GM11168 (cell line): ENCODE results near the gene TATDN3.

Experiments used
- in situ Hi-C: fragments of 300-500 bp; cut with MboI; formaldehyde crosslinking; loops from one replicate; pipeline ENCODE4 v1.12.0; 2022; ENCODE audit warnings: low sequenced_read_pairs; ENCODE audit not compliant: unreplicated experiment

The TATDN3 gene

GRCh38 chr1:212791676-212792395 lies at the start of gene TATDN3, which contains the start of gene NSL1:
TSS of gene TATDN3 (plus strand) at chr1:212791894. CDS start at chr1:212791922, 28 bp downstream.
TSS of gene NSL1 (minus strand) at chr1:212791777. CDS start at chr1:212791763, 14 bp downstream.
- in situ Hi-C loops = no loop called here

- in situ Hi-C loops = no loop called here
Observed at GRCh38 chr1:212743901-212744475, 47.7 kb upstream of the TATDN3 start.

- in situ Hi-C loops = no loop called here
Observed at GRCh38 chr1:212745303-212745702, 46.4 kb upstream of the TATDN3 start.

- in situ Hi-C loops = no loop called here
Observed at GRCh38 chr1:212746546-212746945, 45.1 kb upstream of the TATDN3 start.

GRCh38 chr1:212749821-212750535 lies 41.7 kb upstream of the TATDN3 start:
- in situ Hi-C loops = loop anchor here (10.0 to 25.0 kb wide), 2 partner anchors 88 to 265 kb away; no protein-coding TSS in a partner anchor

GRCh38 chr1:212752252-212752933 lies 39.3 kb upstream of the TATDN3 start:
- in situ Hi-C loops = loop anchor here (10.0 to 25.0 kb wide), 2 partner anchors 90 to 268 kb away; no protein-coding TSS in a partner anchor

GRCh38 chr1:212752934-212753497 lies 38.7 kb upstream of the TATDN3 start:
- in situ Hi-C loops = loop anchor here (10.0 to 25.0 kb wide), 2 partner anchors 91 to 268 kb away; no protein-coding TSS in a partner anchor

GRCh38 chr1:212753749-212754148 lies 37.9 kb upstream of the TATDN3 start:
- in situ Hi-C loops = loop anchor here (10.0 to 25.0 kb wide), 2 partner anchors 91 to 269 kb away; no protein-coding TSS in a partner anchor

GRCh38 chr1:212754193-212754592 lies 37.5 kb upstream of the TATDN3 start:
- in situ Hi-C loops = loop anchor here (10.0 to 25.0 kb wide), 2 partner anchors 92 to 269 kb away; no protein-coding TSS in a partner anchor

GRCh38 chr1:212754680-212755079 lies 37.0 kb upstream of the TATDN3 start:
- in situ Hi-C loops = loop anchor here (10.0 to 25.0 kb wide), 2 partner anchors 92 to 270 kb away; no protein-coding TSS in a partner anchor

GRCh38 chr1:212759683-212760082 lies 32.0 kb upstream of the TATDN3 start:
- in situ Hi-C loops = loop anchor here (10.0 to 25.0 kb wide), 2 partner anchors 97 to 275 kb away; no protein-coding TSS in a partner anchor

- in situ Hi-C loops = loop anchor here (25.0 kb wide), 1 partner anchor 98 kb away; no protein-coding TSS in a partner anchor
Observed at GRCh38 chr1:212760126-212760823, 31.4 kb upstream of the TATDN3 start.

- in situ Hi-C loops = loop anchor here (25.0 kb wide), 1 partner anchor 100 kb away; no protein-coding TSS in a partner anchor
Observed at GRCh38 chr1:212762234-212762633, 29.5 kb upstream of the TATDN3 start.

- in situ Hi-C loops = loop anchor here (25.0 kb wide), 1 partner anchor 101 kb away; no protein-coding TSS in a partner anchor
Observed at GRCh38 chr1:212762839-212763238, 28.9 kb upstream of the TATDN3 start.

GRCh38 chr1:212764718-212765281 lies 26.9 kb upstream of the TATDN3 start:
- in situ Hi-C loops = loop anchor here (25.0 kb wide), 1 partner anchor 102 kb away; no protein-coding TSS in a partner anchor

GRCh38 chr1:212766825-212767224 lies 24.9 kb upstream of the TATDN3 start:
- in situ Hi-C loops = loop anchor here (25.0 kb wide), 1 partner anchor 105 kb away; no protein-coding TSS in a partner anchor

- in situ Hi-C loops = loop anchor here (25.0 kb wide), 1 partner anchor 107 kb away; no protein-coding TSS in a partner anchor
Observed at GRCh38 chr1:212769459-212770167, 22.1 kb upstream of the TATDN3 start.

GRCh38 chr1:212771341-212771740 lies 20.4 kb upstream of the TATDN3 start:
- in situ Hi-C loops = loop anchor here (25.0 kb wide), 1 partner anchor 109 kb away; no protein-coding TSS in a partner anchor
